GM12864 (cell line): Measurements from ENCODE around the gene MGRN1.
"Not testable (repeated sequence)": the region's sequence is repeated elsewhere in the genome, so short reads cannot be mapped to it uniquely, and the experiment has no call there.

Source experiments
- DNase-seq: peaks from one replicate; pipeline ENCODE4 v3.0.0-alpha.2; 2011; ENCODE audit warnings: low read depth
- H3K4me3 ChIP-seq: 2 replicates; pipeline ENCODE4 v1.5.1; 2011; ENCODE audit warnings: mild to moderate bottlenecking, low read depth, low read length, control low read depth
- TF ChIP-seq, protein P1 (sequence below): IDR thresholded peaks from 2 replicates; pipeline ENCODE4 v1.5.1; 2011; ENCODE audit warnings: low read depth, mild to moderate bottlenecking, moderate library complexity, low read length, control low read depth, inconsistent platforms; ENCODE audit errors: missing control alignments

MGRN1 gene

DNA sequence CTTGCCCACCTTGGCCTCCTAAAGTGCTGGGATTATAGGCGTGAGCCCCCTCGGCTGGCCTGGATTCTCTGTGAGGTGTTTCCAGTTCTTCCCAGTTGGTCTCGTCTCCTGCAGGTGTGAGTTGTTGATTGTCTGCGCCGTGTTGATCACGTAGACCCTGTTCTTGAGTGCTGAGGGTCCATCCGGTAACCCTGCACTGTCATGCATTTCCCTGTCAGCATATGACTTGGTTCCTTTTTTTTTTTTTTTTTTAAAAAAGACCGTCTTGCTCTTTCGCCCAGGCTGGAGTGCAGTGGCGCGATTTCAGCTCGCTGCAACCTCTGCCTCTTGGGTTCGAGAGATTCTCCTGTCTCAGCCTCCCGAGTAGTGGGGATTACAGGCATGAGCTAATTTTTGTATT is 17.3 kb downstream of the MGRN1 start:
- DNase-seq, result no peak
- H3K4me3 ChIP-seq, result no peak overlapping the region
- TF ChIP-seq, protein P1, sequence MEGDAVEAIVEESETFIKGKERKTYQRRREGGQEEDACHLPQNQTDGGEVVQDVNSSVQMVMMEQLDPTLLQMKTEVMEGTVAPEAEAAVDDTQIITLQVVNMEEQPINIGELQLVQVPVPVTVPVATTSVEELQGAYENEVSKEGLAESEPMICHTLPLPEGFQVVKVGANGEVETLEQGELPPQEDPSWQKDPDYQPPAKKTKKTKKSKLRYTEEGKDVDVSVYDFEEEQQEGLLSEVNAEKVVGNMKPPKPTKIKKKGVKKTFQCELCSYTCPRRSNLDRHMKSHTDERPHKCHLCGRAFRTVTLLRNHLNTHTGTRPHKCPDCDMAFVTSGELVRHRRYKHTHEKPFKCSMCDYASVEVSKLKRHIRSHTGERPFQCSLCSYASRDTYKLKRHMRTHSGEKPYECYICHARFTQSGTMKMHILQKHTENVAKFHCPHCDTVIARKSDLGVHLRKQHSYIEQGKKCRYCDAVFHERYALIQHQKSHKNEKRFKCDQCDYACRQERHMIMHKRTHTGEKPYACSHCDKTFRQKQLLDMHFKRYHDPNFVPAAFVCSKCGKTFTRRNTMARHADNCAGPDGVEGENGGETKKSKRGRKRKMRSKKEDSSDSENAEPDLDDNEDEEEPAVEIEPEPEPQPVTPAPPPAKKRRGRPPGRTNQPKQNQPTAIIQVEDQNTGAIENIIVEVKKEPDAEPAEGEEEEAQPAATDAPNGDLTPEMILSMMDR, result no peak

DNA sequence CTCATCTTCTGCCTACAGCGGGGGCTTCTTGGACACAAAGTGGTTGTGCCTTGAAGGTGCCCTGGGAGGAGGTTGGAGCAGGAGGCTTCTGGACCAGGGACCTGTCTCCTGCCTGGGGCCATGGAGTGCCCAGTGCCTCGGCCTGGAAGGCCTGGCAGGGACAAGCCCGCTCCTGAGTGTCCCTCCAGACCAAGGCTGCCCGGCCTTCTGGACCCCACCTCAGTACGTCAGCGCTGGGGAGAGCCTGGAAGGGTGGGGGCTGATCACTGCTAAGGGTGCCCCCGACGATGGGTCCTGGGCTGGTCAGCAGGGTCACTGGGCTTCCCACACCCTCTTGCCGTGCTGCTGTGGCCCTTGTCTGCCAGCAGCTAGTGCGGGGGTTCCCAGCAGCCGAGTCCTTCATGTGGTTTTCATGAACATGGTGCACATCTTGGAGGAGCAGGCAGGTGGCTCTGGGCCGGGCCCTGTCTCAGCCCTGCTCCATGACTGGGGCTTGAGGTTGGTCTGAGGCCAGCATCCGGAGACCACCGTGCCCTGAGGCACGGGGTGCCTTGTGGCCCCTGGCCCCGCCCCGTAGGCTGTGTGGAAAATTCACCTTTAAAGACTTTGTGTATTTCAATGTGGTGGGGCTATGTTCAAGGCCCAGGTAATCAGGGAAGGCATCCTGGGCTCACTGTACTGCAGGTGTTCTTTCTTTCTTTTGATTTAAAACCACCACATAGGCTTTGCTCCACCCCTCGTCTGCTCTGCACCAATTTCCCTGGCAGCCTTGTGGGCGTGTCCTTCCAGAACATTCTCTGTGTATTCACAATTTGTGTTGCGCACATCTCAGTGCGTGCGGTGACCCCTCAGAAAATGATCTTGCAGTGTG is 22.4 kb downstream of the MGRN1 start:
- no peak for DNase-seq
- no peak overlapping the region for H3K4me3 ChIP-seq
- TF ChIP-seq, protein P1, result no peak

DNA sequence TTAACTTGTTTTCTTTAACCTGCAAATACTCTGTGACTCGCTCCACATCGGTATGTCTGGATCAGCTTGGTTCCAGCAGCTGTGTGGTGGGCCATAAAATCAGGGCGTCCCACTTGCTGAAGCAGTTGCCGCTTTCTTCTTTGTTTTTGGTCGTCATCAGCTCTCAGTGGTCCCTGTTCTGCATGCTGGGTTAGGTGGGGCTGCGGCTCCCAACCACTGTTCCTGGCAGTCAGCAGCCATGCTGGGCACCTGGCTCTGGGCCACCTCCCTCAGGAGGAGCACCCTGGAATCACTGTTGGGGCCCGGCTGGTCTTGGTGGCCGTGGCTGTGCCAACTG is 23.0 kb downstream of the MGRN1 start:
- no peak for DNase-seq
- no peak overlapping the region for H3K4me3 ChIP-seq
- TF ChIP-seq, protein P1, result no peak

GRCh38 chr16:4648917-4649316 is 24.3 kb downstream of the MGRN1 start:
- H3K4me3 ChIP-seq, result no peak overlapping the region
- TF ChIP-seq, protein P1, result no peak
- no peak for DNase-seq

DNA sequence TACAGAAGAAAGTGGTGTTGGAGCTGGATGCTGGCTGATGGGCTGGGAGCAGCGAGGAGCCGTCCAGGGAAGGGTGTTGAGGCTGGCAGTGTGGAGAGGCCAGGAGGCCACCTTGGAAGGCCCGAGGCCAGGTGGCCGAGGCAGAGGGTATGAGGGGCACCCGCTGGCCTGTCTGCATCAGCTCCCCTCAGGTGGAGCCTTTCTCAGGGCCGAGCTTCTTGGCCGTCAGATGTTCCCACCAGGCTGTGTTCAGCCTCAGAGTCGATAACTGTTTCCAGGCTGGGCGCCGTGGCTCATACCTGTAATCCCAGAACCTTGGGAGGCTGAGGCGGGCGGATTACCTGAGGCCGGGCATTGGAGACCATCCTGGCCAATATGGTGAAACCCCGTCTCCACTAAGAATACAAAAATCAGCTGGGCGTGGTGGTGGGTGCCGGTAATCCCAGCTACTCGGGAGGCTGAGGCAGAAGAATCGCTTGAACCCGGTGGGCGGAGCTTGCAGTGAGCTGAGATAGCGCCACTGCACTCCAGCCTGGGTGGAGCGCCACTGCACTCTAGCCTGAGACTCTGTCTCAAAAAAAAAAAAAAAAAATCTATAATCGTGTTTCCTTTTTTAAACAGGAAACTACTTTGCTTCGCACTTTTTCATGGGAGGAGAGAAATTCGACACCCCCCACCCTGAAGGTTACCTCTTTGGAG is 25.3 kb downstream of the MGRN1 start:
- TF ChIP-seq, protein P1, result no peak
- no peak overlapping the region for H3K4me3 ChIP-seq
- DNase-seq, result no peak

DNA sequence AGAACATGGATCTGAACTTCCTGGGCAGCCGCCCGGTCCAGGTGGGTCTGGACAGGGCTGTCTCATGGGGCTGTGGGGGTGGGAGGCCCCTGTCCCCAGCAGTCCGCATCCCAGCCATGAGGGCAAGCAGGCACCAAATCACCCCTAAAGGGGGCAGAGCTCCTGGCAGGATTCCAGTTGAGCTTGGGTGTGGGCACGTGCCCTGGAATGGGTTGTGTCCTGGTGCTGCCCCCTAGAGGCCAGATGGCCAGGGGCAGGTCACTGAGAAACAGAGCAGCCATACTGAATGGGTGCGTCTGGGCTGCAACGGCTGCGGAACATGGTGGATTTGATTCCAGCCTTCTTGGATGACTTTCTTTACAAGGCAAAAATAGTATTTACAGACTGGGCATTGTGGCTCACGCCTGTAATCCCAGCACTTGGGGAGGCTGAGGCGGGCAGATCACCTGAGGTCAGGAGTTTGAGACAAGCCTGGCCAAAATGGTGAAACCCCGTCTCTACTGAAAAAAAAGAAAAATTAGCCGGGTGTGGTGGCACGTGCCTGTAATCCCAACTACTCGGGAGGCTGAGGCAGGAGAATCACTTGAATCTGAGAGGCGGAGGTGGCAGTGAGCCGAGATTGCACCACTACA is 25.9 kb downstream of the MGRN1 start:
- H3K4me3 ChIP-seq, DNase-seq: not testable (repeated sequence)
- TF ChIP-seq, protein P1, result peak; percentile 88
